Stomach (tissue), 4 donors: ENCODE results near the gene GPR101.

Experiments used
- CTCF ChIP-seq, 7 experiments: fragments of 450-650 bp in 4 of 7; fragments of 200-600 bp in 3 of 7; sonication (generic) in 3 of 7; IDR thresholded peaks; one replicate each; pipeline ENCODE4 v1.5.1; 2016 to 2019; ENCODE audit warnings: antibody characterized with exemption in 7 of 7, control low read depth in 2 of 7, mild to moderate bottlenecking in 1 of 7
- EP300 ChIP-seq: sonication (generic); formaldehyde crosslinking; IDR thresholded peaks from one replicate; pipeline ENCODE4 v1.6.1; 2017; ENCODE audit warnings: antibody characterized with exemption
- POLR2A ChIP-seq, 4 donors: fragments of 450-650 bp; IDR thresholded peaks; one replicate each; pipeline ENCODE4 v1.6.1; 2016; ENCODE audit warnings: antibody characterized with exemption in 4 of 4, control low read depth in 2 of 4, mild to moderate bottlenecking in 1 of 4, moderate library complexity in 1 of 4
- POLR2AphosphoS5 ChIP-seq, 3 donors: sonication (generic); formaldehyde crosslinking; IDR thresholded peaks; one replicate each; pipeline ENCODE4 v1.6.1; 2016; ENCODE audit warnings: antibody characterized with exemption in 3 of 3

- TF ChIP-seq CTCF (IDR thresholded peaks at IDR 0.05): no peak
- no peak for TF ChIP-seq POLR2A (IDR thresholded peaks at IDR 0.05)
- no peak for TF ChIP-seq POLR2AphosphoS5 (IDR thresholded peaks at IDR 0.05)
- no peak for TF ChIP-seq EP300
Measured at GRCh38 chrX:137032841-137033773, 688 bp downstream of the GPR101 start.
